Ishikawa (cell line): ENCODE data around the gene PLCB1.

ENCODE experiments used
- EP300 ChIP-seq: IDR thresholded peaks from 2 replicates; pipeline ENCODE4 v1.6.1; 2012; ENCODE audit warnings: borderline replicate concordance
- TCF12 ChIP-seq: IDR thresholded peaks from 2 replicates; pipeline ENCODE4 v1.6.1; 2012; ENCODE audit warnings: low read depth
- TEAD4 ChIP-seq: IDR thresholded peaks from 2 replicates; pipeline ENCODE4 v1.6.1; 2012

DNA sequence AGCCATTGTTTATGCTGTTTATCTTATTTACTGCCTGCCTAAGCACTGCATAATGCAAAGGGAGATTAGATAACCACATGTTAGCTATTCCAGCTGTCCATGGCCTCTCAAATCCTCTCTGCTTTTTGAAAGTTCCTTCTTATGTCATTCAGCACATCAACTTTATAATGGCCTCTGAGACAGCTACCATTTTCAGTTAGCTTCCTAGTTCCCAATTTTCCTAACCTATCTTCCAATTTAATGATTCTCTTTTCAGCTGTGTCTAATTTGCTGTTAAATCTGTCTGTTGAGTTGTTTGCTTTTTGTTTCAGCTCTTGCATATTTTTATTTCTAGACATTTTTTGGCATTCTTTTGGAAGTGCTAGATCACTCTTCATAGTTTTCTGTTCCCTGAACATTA, 763.4 kb downstream of the PLCB1 start:
- TF ChIP-seq TCF12 (no peak), TEAD4 (no peak), EP300 (no peak)
